ENCODE data around the gene CABCOCO1. TPM values are rescaled to one million over a fixed set of nuclear protein-coding genes. Genes with fewer than 3 reads are reported as not detected.

CABCOCO1 gene
- total and polyA plus RNA-seq, 8 donors = 0.19 to 2.7 (median 0.31) TPM; not detected in 4

DNA sequence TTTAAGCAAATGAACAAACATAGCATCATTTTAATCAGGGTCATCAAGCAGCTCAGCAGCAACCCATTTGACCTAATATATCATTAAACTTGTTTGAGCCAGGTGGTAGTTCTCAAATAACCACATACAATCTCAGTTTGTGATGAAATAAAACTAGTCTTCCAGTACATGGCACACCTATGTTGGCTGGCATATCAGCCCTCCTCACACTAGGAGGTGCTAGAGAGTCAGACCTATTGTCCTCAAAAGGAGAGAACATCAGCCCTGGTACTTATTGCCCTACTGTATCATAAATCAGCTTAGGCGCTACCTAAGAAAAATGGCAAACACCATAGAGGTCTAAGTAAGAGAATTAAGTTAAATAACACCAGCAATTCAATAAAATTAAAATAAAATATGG lies 81.7 kb downstream of the CABCOCO1 start:
- DNase-seq (no peak), FAIRE-seq (no peak), ATAC-seq (no peak)
- no peaks in the 10 kb centered on the region for H3K4me1 ChIP-seq
- TF ChIP-seq, protein P1, sequence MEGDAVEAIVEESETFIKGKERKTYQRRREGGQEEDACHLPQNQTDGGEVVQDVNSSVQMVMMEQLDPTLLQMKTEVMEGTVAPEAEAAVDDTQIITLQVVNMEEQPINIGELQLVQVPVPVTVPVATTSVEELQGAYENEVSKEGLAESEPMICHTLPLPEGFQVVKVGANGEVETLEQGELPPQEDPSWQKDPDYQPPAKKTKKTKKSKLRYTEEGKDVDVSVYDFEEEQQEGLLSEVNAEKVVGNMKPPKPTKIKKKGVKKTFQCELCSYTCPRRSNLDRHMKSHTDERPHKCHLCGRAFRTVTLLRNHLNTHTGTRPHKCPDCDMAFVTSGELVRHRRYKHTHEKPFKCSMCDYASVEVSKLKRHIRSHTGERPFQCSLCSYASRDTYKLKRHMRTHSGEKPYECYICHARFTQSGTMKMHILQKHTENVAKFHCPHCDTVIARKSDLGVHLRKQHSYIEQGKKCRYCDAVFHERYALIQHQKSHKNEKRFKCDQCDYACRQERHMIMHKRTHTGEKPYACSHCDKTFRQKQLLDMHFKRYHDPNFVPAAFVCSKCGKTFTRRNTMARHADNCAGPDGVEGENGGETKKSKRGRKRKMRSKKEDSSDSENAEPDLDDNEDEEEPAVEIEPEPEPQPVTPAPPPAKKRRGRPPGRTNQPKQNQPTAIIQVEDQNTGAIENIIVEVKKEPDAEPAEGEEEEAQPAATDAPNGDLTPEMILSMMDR (IDR thresholded peaks at IDR 0.05) = no peak
- no peak overlapping the region for H3K4me3 ChIP-seq
- intact Hi-C loops (cut with DNase I) = no loop called here
- no peaks in the 10 kb centered on the region for H3K36me3 ChIP-seq
- H3K9me3 ChIP-seq = no peaks in the 10 kb centered on the region
- 97 to 100% methylated on average over 1 of the region's 1 CpG for WGBS, 2 donors
- H3K27me3 ChIP-seq = no peaks in the 10 kb centered on the region
- no peak overlapping the region for H3K27ac ChIP-seq

DNA sequence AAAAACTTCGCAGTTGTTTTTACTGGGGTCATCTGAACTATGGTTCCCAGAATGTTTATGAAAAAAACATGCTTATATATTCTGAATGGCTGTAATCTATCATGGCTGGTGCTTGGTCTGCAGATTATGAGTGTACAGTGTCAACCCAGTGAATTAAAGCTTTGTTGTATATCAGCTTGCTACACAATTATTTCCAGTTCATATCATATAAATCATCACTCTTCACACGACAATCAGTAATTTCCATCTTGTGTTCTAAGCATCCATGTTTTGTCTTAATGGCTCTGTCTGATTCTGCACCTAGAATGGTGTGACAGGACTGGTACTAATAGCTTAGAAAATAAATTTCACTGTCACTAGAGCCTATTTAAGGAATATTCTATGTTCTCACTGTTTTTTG lies 83.6 kb downstream of the CABCOCO1 start:
- no peaks in the 10 kb centered on the region for H3K36me3 ChIP-seq
- TF ChIP-seq, protein P1 (IDR thresholded peaks at IDR 0.05) = no peak
- WGBS, 2 donors = 75 to 83% methylated on average over 2 of the region's 2 CpGs
- H3K27me3 ChIP-seq = no peaks in the 10 kb centered on the region
- no peak for FAIRE-seq
- peaks cover 3 to 8% (median 4%) of the 10 kb centered on the region in 3 donors for H3K4me1 ChIP-seq
- H3K9me3 ChIP-seq = no peaks in the 10 kb centered on the region
- H3K4me3 ChIP-seq = no peak overlapping the region
- no peak for ATAC-seq
- H3K27ac ChIP-seq = no peak overlapping the region
- no peak for DNase-seq
- intact Hi-C loops (cut with DNase I) = no loop called here

DNA sequence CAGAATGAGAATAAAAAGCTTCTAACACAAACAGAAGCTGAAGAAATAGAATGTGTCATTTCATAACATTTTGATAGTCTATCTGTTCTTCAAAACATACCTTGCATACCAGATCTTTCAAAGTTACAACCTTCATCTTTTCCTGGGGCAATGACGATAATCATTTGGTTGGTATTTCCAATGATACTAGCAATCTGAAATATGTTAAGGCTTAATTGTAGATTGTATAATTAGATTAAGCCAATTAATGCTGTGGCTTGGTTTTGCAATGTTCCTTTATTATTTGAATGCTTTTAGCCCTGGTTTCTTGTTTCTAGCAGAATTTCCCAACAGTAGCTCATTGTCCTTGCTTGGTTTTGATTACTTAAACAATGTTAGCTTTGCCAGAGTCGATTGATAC lies 84.6 kb downstream of the CABCOCO1 start:
- Histone ChIP-seq H3K27ac (no peak overlapping the region), H3K4me3 (no peak overlapping the region), H3K9me3 (no peaks in the 10 kb centered on the region), H3K27me3 (no peaks in the 10 kb centered on the region), H3K36me3 (no peaks in the 10 kb centered on the region), H3K4me1 (peaks cover 7 to 17% (median 9%) of the 10 kb centered on the region in 3 donors)
- TF ChIP-seq, protein P1 (IDR thresholded peaks at IDR 0.05) = no peak
- intact Hi-C loops (cut with DNase I) = no loop called here
- DNase-seq = no peak
- 40 to 45% methylated on average over 2 of the region's 2 CpGs for WGBS, 2 donors
- no peak for FAIRE-seq
- no peak for ATAC-seq

DNA sequence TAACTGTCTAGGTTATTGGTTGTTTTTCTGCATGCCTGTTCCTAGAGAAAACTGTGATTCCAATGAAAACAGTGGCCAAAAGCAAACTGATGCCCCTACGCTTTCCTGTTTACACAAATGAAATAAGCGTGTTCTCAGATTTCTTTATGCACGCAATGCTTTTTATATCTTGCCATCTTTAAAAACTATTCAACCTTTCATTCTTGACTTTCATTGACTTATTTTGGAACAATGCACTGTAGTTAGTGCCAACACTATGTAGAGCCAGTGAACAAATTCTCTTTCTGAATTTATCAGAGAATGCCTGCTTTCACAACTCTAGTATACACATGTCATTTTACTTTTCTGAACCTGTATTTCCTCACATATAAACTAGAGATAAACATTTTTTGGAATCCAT lies 86.6 kb downstream of the CABCOCO1 start:
- H3K36me3 ChIP-seq = no peaks in the 10 kb centered on the region
- no peak overlapping the region for H3K27ac ChIP-seq
- peaks cover 7 to 17% (median 9%) of the 10 kb centered on the region in 3 donors for H3K4me1 ChIP-seq
- H3K27me3 ChIP-seq = no peaks in the 10 kb centered on the region
- ATAC-seq = no peak
- WGBS, 2 donors = 47 to 49% methylated on average over 3 of the region's 3 CpGs
- FAIRE-seq = no peak
- intact Hi-C loops (cut with DNase I) = no loop called here
- H3K4me3 ChIP-seq = no peak overlapping the region
- no peak for DNase-seq
- TF ChIP-seq, protein P1 (IDR thresholded peaks at IDR 0.05) = no peak
- no peaks in the 10 kb centered on the region for H3K9me3 ChIP-seq

DNA sequence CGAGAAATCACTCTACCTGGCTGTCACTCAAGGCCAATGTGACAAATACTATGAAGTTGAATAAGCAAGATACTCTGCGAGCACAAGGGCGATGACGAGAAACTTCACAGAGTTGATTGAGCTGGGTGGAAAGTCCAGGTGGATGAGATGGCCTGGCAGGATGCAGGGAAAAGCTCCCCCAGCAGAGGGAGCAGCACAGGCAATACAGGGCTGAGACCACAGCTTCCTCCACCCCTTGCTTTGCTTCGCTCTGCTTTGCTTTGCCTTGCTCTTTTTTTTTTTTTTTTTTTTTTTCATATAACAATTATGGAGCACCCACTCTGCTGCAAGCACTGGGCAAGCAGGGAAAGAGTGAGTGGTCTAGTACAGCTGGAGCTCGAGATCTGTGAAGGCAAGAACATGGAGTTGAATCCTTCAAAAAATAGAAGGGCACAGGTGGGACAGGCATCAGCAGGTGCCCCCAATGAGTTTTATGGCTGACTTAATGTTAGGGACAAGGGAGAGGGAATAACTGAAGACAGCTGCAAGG lies 88.3 kb downstream of the CABCOCO1 start:
- 36 to 41% methylated on average over 6 of the region's 6 CpGs for WGBS, 2 donors
- no peak overlapping the region for H3K4me3 ChIP-seq
- peaks cover 7 to 17% (median 9%) of the 10 kb centered on the region in 3 donors for H3K4me1 ChIP-seq
- intact Hi-C loops (cut with DNase I) = no loop called here
- H3K27me3 ChIP-seq = no peaks in the 10 kb centered on the region
- FAIRE-seq (no peak), ATAC-seq (peak; percentile 98 to 100 (median 99)), DNase-seq (peak; percentile 65 to 82 (median 74))
- no peaks in the 10 kb centered on the region for H3K36me3 ChIP-seq
- no peaks in the 10 kb centered on the region for H3K9me3 ChIP-seq
- peak overlapping the region in 1 of 4 donors; percentile 29 for H3K27ac ChIP-seq
- TF ChIP-seq, protein P1 (IDR thresholded peaks at IDR 0.05) = peak; percentile 43 to 72 (median 56)

All from pancreas (tissue), 10 donors.